ENCODE data around the gene SP8.
"Not testable (repeated sequence)": the region's sequence is repeated elsewhere in the genome, so short reads cannot be mapped to it uniquely, and the experiment has no call there.

- not testable (repeated sequence) for TF ChIP-seq POLR2A, CTCF (IDR thresholded peaks at IDR 0.05)
These were observed 34.7 kb upstream of the SP8 start for GRCh38 chr7:20821390-20821789.
